Stimulated activated CD8-positive, alpha-beta memory T cell treated with anti-CD3 and anti-CD28 coated beads, Interleukin-7, amount 100 ng/mL, for 1 hour (primary cell): ENCODE results near the gene AKR1C3.
"Not testable (repeated sequence)": the region's sequence is repeated elsewhere in the genome, so short reads cannot be mapped to it uniquely, and the experiment has no call there.

Experiments
- DNase-seq, 2 donors: peaks; one replicate each; pipeline ENCODE4 v3.0.0-alpha.2; 2020; ENCODE audit warnings: low read depth in 2 of 2

AKR1C3 gene

DNA sequence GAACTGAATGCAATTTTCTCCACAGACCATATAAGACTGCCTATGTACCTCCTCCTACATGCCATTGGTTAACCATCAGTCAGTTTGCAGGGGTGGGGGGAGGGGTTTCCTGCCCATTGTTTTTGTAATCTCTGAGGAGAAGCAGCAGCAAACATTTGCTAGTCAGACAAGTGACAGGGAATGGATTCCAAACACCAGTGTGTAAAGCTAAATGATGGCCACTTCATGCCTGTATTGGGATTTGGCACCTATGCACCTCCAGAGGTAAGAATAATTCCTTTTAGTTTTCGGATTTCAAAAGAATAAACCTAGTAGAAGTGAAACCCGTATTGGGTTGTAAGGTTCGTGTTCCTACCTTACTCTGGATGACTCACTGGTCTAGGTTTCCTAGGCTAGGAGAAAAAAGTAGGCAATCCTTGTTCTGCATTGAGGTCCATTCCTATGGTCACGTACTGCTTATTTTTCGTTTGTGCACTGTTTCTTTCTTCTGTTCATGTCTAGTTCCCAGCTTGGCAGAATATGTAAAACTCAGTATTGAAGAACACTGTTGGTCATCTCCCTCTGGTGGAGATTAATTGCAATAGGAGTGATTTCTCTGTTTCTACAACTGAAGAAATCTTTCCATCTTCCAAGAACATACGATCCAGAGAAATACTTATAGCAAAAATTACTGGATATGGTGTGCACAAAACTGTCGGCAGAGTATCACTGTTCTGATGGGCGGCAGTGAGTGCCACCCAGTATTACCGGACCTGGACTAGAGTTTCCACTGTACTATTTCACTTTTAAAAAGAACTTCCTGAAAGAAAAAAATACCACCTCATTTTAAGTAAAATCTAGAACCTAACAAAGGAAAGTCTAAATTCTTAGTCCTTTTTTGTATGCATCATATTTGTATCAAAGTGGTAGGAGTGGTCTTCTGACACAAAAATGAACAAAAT is at the start of gene AKR1C3:
AKR1C3 (plus strand) TSS at position 150 of the 941 bp plus-strand sequence; CDS start at position 181, 31 bp downstream.
- DNase-seq, result no peak

DNA sequence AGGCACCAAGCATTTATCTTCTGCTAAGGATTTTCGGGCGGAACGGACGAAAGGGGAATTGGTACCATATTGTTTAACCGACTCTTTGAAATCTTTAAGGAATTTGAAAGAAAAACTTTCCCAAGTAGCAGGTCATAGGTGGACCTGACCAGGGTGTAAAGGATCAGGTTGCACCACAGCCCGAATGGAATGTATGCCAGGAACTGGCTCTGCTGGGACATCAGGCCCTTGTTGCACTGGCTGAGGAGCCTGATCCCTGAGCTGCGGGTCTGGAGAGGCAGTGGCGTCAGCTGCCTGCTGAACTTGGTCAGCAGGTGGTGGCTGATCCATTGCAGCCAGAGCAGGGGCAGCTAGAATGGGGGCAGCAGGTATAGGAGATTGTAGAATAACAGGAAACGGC is 49.1 kb upstream of the AKR1C3 start:
- DNase-seq, result no peak

DNA sequence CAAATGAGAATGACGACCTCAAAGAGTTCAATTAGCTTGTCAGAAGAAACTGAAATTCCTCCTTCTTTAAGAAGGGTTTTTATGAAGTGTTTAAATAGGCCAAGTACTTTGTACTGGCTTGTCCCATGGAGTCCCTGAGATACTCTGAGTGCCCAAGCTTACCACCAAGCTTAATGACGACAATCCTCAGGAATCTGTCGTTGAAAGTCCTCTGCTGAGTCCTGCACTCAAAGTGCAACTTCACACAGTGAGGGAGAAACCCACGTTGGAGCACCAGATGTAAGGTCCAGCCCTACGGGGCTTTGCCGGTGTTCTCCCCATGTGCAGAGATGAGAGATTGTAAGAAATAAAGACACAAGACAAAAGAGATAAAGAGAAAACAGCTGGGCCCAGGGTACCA is 47.8 kb upstream of the AKR1C3 start:
- DNase-seq, result no peak

DNA sequence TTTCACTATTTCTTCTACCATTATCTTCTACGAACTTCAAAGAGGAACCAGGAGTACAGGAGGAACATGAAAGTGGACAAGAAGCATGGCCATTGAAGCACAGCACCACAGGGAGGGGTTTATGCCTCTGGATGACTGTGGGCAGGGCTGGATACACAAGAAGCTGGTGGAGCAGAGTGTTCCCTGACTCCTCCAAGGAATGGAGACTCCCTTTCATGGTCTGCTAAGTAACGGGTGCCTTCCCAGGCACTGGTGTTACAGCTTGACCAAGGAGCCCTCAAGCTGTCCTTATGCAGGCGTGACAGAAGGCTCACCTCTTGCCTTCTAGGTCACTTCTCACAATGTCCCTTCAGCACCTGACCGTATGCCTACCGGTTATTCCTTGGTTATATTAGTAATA is 47.2 kb upstream of the AKR1C3 start:
- not testable (repeated sequence) for DNase-seq

DNA sequence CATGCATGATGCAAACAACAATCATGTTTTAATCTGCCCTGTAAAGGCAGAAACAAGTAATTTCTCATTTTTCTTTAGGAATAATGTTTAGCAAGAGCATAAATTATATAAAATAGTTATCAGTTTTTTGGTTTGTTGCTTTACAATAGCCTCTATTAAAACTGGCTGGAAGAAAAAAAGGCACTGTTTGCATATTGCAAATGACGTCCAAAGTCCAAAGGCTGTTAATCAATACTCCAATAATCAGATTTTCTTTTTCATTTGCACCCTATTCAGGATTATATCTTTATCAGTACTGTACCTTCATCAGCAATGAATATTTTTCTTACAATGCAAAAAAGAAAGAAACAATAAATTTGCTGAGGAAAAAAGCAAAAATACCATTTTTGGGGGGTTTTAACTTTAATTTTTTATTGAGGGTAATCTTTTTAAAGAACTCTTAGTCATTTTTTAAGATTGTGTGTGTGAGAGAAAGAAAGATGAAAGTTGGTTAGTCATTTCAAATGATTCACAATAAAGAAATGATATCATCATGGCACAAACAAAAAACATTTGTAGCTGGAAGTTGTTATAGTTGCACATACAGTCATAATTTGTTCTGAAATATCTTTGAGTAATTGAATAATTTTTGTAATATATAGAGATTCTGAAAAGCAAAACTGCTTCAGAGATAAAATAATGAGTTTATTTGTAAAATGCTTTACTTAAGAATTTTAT is 46.1 kb upstream of the AKR1C3 start:
- DNase-seq, result no peak

DNA sequence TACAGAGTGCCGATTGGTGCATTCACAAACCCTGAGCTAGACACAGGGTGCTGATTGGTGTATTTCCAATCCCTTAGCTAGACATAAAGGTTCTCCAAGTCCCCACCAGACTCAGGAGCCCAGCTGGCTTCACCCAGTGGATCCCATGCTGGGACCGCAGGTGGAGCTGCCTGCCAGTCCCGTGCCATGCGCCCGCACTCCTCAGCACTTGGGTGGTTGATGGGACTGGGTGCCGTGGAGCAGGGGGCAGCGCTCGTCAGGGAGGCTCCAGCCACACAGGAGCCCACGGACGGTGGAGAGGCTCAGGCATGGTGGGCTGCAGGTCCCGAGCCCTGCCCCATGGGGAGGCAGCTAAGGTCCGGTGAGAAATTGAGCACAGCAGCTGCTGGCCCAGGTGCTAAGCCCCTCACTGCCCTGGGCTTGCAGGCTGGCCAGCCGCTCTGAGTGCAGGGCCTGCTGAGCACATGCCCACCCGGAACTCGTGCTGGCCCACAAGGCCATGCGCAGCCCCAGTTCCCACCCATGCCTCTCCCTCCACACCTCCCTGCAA is 41.2 kb upstream of the AKR1C3 start:
- not testable (repeated sequence) for DNase-seq

DNA sequence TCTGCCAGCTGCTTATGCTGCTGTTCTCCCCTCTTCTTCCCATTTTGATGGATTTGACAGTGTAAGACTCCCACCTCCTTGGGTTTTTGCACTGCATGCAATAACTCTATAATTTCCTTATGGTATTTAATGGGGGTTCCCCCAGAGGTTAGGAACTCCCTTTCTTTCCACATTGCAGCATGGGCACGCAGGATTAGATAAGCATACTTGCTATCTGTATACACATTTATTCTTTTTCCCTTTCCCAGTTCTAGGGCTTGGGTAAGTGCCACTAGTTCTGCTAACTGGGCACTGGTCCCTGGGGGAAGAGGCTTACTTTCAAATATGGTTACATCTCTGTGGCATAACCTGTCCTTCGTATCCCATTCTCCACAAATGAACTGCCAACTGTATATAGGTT is 39.4 kb upstream of the AKR1C3 start:
- DNase-seq, result not testable (repeated sequence)

DNA sequence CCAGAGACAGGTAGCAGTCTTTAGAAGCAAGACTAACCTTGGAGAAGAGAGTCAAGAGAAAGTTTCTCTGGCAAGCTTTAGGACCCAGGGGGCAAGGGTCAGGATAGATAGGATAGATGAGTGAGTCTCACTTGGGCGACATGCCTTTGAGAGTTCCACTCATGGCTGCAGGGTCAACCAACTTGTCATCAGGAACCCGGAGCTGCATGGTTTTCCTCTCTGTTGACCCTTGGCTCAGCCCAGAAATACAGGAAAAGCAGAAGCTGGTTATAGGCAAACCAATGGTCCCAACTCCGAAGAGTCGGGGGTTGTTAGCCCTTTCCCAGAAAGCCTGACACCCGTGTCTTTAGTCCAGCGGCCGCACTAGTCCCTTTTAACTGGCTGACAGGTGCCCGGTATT is 34.9 kb upstream of the AKR1C3 start:
- not testable (repeated sequence) for DNase-seq

DNA sequence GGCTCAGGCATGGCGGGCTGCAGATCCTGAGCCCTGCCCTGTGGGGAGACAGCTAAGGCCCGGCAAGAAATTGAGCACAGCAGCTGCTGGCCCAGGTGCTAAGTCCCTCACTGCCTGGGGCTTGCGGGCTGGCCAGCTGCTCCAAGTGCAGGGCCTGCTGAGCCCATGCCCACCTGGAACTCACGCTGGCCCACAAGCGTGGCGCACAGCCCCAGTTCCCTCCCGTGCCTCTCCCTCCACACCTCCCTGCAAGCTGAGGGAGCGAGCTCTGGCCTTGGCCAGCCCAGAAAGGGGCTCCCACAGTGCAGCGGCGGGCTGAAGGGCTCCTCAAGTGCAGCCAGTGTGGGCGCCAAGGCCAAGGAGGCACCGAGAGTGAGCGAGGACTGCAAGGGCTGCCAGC is 33.4 kb upstream of the AKR1C3 start:
- DNase-seq, result not testable (repeated sequence)

DNA sequence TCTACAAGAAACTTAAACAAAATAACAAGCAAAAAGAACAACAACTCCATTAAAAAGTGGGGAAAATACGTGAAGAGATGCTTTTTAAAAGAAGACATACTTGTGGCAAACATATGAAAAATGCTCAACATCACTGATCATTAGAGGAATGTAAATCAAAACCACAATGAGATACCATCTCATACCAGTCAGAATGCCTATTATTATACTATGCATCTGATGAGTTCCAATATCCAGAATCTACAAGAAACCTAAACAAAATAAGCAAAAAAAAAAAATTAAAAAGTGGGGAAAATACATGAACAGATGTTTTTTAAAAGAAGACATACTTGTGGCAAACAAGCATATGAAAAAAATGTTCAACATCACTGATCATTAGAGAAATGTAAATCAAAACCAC is 29.6 kb upstream of the AKR1C3 start:
- DNase-seq, result no peak

DNA sequence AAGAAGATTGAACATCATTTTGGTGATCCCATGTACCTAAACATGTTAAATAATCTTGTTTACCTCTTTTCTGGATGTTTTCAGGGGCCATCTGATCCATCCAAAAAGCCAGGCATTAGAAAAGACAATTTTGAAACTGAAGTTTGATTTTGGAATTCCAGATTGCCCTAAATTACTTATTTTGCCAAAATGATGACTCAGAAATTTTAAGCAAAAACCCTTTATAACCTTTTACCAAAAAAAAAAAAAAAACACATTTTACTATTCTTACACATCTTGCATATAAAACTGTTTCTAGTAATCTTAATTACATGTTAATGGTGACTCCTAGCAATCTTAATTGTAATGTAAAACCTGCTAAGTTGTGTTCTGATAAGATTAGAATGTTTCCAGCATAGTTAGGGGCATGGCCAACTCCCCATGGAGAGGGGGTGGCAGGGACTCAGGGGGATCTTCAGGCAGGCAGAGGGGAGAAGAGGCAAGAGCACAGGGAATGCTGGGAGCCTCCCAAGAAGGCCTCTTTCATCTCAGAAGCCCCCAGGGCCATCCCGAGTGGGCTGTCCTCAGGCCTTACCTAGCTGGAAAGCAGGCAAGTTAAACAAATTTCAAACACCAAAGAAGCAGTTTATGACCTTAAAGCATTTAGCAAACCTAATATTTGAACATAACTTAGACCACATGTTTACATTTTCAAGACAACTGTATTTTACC is 25.8 kb upstream of the AKR1C3 start:
- DNase-seq, result no peak

DNA sequence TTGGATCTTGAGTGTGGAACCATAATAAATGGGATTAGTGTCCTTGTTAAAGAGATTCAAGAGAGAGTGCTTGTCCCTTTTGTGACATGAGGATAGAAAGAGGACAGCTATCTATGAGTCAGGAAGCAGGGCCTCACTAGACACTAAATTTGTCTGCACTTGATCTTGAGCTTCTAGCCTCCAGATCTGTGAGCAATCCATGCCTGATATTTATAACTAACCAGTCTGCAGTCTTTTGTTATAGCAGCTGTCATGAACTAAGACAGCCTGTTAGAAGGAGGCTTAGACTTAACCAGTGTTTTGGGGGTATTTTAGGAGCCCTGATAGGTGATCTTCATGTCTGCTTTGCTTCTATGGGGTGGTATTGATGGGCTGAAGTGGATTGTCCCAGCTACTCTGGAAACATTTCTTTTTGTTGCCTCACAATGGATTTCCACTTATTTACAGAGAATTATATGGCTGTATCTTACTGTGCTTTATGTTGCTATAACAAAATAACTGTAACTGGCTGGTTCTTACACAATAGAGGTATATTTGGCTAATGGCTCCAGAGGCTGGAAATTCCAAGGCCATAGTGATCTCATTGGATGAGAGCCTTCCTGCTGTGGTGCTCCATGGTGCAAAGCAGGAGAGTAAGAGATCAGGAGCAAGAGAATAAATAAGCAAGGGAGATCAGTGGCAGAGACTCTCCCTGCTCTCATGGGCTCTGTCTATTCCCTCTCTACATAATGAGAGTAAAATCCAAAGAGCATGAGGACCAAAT is 23.4 kb upstream of the AKR1C3 start:
- no peak for DNase-seq

DNA sequence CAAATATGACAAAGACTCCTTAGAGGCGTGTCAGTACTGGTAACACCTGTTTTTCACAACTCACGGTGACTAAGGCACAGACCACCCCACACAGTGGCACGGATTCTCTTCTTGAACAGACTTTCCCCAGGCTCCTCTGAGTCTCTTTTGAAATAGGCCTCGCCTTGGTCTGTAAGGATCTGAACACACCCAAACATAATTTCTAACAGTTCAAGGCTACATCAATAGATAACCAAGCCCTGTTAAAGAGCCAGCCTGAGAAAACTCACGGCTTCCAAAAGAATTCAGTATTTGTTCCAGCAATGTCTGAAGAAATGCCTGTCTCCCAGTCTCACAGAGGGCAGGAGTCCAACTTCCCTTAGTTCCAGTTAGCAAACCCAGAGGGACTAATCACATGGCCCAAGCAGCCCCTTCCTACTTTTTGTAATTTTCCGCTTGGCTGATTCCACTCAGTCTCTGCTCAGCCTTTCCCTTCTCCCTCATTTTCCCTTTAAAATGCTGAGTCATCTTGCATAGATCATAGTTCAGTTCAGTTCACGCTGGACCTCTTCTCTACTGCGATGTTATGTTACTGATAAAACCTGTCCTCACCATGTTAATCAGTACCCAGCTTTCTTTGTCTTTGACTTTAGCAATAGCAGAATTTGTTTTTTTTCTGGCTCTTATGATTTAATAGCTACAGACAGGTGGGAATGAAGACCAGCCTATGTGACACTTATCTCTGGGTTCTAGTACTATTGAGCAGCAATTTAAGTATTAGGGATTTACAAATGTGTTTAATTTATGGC is 22.6 kb upstream of the AKR1C3 start:
- no peak for DNase-seq

DNA sequence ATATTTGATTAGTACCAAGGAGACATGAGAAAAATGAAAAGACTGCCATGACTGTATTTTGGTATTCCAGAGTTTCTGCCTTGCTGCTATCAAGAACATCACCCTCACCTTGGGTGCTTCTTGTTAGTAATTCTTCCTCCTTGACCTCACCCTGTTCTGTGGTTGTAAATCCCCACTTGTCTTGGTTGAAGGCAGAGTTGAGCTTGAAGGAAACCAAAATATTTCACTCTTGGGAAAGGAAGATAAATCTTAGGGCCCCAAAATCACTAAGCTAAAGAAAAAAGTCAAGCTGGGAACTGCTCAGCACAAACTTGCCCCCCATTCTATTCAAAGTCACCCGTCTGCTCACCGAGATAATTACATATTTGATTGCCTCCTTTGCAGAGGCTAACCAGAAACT is 20.6 kb upstream of the AKR1C3 start:
- DNase-seq, result no peak

DNA sequence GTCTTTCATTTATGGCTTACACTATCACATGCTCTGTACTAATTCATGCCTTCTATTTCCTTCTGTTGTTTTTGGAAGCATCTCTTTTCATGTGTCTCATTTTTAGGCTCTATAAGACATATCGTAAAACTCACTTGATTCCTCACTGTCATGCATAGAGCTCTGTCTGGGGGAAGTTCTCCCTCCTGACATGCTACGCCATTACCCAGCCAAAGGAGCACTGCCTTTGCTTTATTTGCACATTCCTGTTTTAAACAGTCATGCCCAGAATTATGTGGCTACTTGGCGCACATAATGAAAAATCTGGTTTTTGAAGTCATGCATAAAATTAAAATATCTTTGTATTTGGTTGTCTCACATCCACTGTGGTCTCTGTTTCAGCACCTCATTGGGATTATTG is 17.6 kb upstream of the AKR1C3 start:
- no peak for DNase-seq

DNA sequence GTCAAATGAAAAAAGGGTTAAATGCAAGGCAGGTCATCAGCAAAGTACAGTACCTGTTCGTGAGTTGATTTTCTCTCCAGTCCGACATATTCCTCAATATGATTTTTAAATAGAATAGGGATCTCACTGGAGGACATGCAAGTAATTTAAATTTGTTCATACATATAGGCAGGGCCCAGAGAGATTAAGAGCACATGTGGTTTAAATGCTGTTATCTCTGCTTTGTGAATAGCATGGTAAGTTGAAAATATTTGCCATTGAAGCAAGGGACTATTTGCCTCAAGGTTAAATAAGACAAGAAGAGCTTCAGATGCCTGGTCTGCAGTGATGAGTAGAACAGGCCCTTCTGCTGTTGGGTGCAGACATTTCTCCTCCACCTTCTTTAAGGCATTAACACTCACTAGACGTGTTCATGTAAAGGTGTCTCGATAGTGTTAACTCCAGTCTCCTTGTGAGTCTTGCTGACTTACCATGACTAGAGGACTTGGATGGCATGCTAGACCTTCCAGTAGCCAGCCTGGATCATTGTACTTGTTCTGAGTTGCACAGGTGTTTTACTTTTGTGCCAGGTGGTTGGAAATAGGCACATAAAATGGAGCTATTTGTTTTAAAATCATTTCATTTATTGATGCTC is 15.6 kb upstream of the AKR1C3 start:
- no peak for DNase-seq

DNA sequence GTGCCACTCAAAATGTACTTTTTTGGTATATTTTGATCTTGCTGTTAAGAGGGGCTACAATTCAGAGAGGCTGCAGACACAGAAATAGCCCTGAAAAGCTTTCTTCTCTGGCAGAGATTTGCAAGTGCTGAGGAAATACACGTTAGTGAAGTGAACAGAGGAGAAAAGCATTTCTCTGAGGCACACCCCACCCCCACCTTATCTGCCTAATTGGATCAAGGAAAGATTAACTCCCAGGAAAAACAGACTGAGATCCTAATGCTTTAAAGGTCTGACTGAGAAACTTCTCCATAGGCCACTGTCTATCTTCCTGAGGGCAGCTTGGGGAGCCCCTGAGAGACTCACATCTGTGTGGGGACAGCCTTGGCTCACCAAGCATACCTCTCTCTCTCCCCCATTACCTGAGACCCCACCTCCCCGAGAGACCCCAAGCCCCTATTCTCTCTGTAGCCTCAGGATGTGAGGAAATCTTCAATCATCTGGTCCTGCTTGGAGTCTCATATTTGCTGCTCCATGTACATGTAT is 14.8 kb upstream of the AKR1C3 start:
- no peak for DNase-seq

DNA sequence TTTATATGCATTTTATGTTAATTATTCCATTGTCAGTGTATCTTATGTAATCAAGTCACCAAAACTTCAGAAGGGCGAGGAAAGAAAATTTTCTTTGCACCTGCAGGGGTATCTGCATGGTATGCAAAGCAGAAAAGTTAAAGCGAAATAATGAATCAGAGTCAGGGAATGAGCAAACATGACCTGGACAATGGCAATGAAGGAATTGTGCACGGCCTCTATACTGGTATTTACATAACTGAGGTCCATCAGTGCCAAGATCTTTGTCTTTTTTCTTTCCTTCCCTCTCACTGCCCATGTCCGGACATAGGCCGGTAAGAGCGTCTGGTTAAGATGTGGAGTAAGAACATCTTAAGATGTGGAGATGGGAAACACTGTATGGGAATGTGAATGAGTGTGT is 14.4 kb upstream of the AKR1C3 start:
- no peak for DNase-seq

DNA sequence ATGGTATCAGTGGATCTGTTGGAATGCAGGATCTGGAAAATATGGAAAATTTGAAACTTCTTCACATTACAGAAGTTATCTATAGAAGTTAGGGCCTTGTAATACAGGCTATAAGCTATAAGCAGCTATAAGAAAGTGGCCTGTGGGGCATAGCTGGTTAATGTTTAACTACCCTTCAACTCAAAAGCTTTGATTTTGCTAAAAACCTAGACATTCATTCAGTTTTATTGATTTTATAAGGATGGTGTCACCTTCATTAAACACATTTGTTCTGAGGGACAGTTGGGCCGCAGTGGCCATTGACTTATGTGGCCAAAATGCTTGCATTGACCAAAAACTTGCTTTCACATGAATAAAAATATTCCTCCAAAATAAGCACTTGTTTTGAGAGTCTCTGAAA is 13.1 kb upstream of the AKR1C3 start:
- DNase-seq, result no peak
